GM18907 (cell line): Measurements from ENCODE around the gene CALHM3.
A peak's percentile ranks its signal among the peaks of the same experiment; 100 is the strongest.

Source experiments
- ATAC-seq: cut with Tn5 transposase; IDR thresholded peaks from one replicate; pipeline ENCODE4 v1.9.1; 2021; ENCODE audit warnings: mild to moderate bottlenecking, moderate library complexity; ENCODE audit not compliant: unreplicated experiment

CALHM3 gene

GRCh38 chr10:103475437-103475836 is 3.6 kb downstream of the CALHM3 start:
- no peak for ATAC-seq

DNA sequence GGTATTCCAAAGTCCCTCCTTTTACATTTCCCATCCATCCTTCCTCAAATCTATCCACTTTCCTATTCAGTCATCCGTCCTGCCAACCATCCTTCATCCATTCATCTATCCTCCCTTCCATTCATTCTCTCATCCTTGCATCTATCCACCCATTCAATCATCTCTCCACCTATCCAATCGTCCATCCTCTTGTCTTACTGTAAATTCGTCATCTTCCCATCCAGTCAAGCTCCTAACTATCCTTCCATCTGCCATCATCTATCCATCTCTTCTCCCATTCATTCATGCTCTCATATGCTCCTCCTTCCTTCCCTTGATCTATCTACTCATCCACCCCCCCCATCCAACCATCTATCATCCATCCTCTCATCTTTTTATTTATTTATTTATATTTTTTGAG is 5.0 kb downstream of the CALHM3 start:
- no peak for ATAC-seq

- ATAC-seq, result no peak
Measured at GRCh38 chr10:103473261-103473671, 5.8 kb downstream of the CALHM3 start.

DNA sequence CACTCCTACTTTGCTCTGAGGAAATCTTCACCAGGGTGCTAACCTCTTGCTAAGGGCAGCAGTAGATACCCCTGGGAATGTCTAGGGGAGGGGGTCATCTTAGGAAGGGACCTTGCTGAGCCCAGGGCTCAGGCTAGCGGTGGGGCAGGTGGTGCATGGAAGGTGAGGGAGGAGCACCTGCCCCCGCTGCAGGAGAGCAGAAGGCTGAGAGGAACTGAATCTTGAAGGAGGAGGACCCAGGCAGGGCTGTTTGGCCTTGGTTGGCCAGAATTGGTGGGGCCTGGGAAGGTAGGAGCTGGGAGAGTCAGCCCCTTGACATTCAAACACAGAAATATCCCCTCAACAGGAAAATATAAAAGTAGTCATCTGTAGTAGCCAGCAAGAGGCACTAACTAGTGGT is 7.0 kb downstream of the CALHM3 start:
- ATAC-seq, result no peak

DNA sequence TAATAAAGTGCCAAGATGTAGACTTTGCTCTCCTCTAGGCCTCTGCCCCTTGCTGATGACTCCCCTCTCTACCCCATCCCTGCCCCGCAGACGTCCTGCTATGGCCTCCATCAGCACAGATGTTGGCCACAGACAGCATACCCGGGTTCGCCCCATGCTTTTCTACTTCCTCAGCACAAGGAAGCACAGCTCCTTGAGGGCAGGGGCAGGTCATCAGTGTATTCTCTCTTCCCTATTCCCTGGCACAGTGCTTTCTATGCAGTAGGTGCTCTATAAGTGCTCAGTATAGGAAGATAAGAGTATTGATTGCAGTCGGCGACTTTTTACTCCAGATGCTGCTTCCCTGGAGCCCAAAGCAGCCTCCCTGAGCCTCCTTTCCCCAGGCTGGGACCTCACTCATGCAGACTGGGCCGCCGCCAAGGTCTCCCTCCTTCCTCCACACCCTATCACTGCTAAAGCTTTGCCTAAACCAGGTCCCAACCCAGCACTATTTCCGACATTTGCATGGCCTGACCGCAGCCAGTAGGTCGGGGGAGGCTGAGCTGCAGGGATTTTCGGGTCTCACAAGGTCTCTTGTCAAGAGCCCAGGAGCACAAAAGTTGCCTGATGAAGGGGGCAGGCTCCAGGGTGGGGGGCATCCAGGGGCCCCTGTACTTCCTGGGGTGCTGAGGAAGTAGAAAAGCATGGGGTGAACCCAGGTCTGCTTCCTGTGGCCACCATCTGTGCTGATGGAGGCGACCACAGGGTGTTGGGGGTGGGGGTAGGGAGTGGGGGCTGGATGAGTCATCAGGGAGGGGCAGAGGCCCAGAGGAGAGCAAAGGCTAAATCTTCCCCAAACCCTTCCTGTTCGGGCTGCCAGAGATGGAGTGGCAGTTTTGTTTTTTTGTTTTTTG is 8.0 kb downstream of the CALHM3 start:
- ATAC-seq, result peak; percentile 75

DNA sequence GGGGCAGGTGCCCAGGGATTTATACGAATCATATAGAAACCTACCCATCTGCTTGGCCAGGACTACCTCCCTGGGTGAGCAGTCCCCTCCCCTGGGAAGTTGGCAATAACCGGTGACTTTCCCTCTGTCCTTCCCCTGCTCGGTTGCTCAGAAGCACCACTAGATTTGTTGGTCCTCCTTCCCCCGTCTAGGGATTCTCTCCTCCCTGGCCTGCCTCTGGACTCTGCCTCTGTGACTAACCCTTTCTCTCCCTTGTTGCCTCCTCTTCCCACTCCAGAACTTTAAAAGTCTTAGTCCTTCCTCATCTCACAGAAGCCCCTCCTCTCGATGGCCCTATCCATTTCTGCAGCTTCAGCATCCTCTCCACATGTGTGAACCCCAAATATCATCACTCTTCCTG is 9.8 kb downstream of the CALHM3 start:
- ATAC-seq, result no peak

DNA sequence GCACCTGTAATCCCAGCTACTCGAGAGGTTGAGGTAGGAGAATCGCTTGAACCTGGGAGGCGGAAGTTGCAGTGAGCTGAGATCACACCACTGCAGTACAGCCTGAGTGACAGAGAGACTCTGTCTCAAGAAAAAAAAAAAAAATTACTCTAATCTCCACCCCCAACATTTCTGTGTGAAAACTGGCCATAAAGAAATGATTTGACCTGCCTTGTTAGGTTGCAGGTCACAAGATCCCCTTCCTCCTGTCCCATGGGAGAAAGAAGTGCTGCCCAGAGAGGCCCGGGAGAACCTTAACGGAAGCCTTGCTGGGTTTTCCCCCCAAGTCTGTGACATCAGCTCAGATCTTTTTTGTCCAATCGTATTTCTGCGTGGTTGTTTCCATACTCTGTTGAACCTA is 11.6 kb downstream of the CALHM3 start:
- peak; percentile 41 for ATAC-seq

DNA sequence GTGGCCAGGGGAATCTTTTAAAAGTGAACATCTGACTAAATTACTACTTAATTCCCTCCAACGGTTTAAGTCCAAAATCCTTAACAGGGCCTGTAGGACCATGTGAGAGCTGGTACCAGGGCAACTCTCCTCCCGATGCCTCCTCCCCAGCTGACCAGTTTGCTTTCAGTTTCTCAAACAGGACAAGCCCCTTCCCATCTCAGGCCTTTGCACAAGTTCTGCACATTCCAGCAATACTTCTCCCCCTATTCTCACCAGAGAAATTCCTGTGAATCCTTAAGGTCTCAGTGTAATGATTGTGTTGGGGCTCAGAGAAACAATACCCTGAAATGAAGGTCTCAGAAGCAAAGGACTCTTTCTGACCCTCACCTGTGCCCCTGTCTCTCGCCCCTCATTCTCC is 12.3 kb downstream of the CALHM3 start:
- ATAC-seq, result no peak

GRCh38 chr10:103465411-103466179 is 13.4 kb downstream of the CALHM3 start:
- no peak for ATAC-seq

GRCh38 chr10:103463499-103463898 is 15.5 kb downstream of the CALHM3 start:
- ATAC-seq, result no peak

DNA sequence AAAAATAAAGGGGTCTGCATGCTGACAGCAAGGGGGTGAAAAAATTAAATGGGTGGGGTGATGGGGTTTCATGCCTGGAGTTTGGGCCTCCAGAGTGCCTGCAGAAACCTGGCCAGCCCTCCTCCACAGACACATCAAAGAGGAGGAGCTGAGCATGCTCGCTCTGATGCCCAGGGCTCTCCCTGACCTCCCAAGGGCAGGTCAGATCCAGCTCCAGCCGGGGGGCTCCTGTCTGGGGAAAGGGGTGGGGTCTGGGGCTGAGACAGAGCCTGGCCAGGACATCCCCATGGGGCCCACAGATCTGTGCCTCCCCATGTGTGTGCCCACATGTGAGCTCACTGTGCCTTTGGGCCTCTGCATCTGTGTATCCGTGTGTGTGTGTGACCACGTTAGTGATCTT is 19.4 kb downstream of the CALHM3 start:
- ATAC-seq, result no peak

DNA sequence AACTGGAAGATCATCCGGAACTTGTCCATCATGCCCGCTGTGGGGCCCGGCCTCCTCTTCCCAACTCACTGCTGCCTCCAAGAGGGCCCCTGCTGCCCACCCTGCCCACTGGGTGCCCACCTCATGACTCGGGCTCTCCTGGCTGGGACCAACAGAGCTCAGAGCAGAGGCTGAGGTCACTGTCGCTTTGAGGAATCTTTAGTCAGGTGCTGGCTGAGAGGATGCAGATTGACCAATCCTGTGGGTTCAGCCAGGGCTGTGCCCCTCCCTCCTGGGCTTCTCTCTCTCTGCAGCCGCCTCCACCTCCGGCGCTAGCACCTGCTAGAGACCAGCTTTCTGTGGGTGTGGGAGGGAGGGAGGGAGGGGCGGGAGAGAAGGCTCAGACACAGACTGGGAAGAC is 20.3 kb downstream of the CALHM3 start, which contains the start of gene CALHM1:
TSS of gene CALHM1 (minus strand) at position 181 of the 400 bp plus-strand sequence. CDS start at position 32, 149 bp downstream.
- ATAC-seq, result peak; percentile 79

DNA sequence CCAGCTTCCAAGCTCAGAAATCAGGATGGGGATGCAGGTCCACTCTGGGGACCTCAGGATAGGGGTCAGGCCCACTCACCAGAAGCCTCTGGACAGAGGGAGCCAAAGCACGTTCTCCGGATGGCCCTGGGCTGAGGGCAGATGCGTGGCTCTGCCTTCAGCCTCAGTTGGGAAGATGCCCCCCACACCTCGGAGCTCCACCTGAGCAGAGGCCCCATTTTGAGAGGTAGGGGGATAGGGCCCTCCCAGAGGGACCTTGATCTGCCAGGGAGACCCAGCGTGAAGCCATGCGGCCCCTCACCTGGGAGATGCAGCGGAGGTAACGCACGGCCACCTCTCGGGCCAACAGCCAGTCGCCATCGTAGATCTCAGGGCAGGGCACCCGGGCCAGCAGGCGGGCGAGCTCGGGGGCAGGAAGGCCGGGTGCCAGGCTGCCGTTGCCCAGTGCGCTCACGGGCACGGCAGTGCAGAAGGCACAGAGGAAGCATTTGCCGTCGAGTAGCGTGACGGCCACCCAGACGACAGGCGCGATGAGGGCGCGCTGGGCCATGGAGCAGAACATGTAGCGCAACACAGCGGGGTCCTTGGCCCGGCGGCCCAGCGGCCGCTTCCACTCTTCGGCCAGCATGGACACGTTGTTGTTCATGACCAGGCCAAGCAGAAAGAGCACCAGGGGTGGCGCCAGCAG is 21.0 kb downstream of the CALHM3 start:
- no peak for ATAC-seq

GRCh38 chr10:103457176-103457712 is 21.8 kb downstream of the CALHM3 start:
- ATAC-seq, result no peak

DNA sequence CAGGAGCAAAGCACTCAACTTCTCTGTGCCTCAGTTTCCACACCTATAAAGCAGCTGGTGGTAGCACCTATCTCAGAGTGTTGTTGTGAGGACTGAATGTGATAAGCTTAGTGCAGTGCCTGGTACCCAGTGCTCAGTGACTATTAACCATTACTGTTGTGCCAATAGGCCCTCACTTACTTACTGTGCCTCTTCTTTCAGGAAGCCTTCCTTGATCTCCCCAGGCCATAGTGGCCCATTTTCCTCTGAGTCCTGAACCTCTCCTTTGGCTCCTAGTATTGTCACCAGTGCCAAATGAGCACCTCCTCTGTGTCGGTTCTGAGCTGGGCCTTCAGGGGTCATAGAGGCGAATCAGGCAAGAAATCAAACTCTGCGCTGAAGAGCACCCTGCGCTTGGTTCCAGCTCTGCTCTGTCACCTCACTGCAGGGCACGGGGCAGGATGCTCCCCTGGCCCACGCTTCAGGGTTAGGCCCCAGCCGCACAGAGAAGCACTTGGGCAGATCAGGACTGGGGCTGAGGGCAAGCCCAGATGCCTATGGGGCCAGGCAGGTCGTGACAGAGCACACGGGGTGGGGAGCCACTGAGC is 22.9 kb downstream of the CALHM3 start:
- no peak for ATAC-seq

DNA sequence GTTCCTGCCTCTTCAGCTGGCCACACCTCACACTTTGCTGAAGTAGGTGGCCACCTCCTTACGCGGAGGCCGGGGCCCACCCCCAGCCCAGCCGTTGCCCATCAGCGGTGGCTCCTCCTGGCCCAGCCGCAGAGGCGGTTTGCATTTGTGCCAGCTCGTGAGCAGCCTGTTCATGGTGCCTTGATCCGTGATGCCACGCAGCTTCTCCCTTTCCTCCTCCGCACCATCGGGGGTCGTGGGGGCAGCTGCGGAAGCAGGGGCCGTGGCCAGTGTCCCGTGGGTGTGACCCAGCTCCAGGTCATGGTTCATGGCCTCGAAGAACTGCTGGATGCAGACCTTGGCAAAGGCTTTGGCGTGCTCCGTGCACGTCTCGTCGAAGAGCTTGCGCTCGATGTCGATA is 23.8 kb downstream of the CALHM3 start:
- no peak for ATAC-seq

DNA sequence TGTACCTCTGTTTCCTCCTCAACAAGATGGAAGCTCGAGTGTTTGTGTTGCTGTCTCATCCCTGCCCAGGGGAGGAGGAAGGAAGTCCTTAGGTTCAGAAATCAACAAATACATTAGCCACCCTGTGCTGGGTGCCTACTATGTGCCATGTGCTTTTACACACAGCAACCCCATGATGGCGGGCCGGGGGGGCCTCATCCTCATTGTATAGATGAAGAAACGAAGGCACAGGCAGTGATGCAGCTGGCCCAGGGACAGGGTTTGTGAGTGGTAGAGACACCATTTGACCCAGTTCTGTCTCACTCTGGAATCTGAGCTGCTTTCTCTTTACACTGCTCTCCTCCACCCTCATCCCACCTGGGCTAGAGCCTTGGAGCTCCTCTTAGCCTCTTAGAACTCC is 25.0 kb downstream of the CALHM3 start:
- ATAC-seq, result no peak

DNA sequence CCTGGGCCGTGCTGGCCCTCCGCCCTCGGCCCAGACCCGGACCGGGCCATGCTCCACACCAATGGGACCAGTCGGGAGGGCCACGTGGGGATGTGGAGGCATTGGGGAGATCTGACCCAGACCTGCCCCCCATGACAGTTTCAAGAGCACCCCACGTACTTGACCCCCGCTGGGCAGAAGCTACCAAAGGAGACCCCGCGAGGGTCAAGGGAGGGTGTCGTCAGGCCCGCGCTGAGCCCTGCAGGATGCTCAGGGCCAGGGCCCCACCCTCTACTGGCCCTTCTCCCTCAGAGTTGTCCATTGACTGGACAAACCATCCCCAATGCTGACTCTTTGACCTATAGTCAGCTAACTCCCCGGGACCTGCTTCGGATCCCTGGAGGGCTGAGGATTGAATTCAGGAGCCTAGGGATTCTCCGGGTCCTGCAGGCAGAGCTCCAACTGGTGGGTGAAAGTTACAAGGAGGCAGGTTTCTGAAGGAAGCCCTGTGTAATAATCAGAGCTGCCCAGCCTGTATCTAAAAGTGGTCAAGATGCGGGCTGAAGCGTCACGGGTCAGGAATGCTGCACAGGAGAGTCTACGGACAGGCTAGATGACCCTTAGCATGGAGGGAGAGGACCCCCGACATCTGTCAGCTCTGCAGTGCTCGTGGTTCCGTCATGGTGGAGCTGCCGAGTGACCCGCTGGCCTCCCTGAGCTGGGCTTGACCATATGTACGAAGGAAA is 26.4 kb downstream of the CALHM3 start:
- no peak for ATAC-seq

- ATAC-seq, result peak; percentile 65
Measured at GRCh38 chr10:103451831-103452505, 27.1 kb downstream of the CALHM3 start, which contains the start of gene CALHM2. Gene CALHM2 (minus strand): TSS chr10:103452370. CDS start chr10:103449941, 2,429 bp downstream.
